HG02678 (cell line): ENCODE results near the gene CLK3.
A peak's percentile ranks its signal among the peaks of the same experiment; 100 is the strongest.
"Not testable (repeated sequence)": the region's sequence is repeated elsewhere in the genome, so short reads cannot be mapped to it uniquely, and the experiment has no call there.

Experiments used
- ATAC-seq: cut with Tn5 transposase; IDR thresholded peaks from one replicate; pipeline ENCODE4 v1.9.1; 2021; ENCODE audit warnings: mild to moderate bottlenecking, moderate library complexity; ENCODE audit not compliant: unreplicated experiment

CLK3 gene

DNA sequence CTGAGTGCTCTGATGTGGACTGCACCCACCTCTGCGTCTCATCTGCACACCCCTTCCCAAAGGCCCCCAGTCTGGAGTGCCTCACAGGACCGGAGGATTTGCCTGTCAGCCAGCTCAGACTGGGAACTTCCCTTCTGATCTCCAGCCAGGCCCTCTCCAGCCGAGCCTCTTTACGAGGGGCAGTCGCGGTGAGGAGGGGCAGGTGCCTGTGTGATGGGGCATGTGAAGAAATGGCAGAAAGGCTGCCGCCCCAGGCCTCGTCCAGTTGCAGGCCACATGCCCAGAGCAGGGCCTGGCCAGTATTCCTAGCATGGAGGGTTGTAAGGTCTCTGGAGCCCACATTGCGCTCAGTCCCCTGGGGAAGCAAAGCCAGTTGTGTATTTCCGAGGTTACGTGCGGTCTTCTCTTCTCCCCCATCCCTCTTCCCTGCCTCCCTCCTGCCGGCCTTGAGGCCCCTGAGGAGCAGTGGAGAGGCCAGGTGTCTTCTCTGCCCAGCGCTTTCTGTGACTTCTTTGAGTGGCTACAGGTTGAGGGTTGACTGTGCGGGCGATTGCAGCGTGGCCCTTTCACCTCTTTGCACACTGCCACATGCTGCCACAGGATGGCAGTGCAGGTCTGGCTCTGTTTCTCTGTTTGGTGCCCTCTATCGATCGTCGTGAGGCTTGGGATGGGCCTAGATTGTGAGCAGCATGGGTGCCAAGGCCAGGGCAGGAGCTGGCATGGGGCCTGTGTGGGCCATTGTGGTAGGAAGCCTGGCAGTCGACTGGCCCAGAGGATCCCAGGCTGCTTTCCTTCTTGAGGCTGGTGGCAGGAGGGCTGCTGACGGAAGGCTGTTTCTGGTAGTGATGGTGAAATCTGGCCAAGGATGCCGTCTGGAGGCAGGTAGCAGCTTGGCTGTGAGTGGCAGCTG is 5.3 kb downstream of the CLK3 start:
- ATAC-seq = peak; percentile 61

DNA sequence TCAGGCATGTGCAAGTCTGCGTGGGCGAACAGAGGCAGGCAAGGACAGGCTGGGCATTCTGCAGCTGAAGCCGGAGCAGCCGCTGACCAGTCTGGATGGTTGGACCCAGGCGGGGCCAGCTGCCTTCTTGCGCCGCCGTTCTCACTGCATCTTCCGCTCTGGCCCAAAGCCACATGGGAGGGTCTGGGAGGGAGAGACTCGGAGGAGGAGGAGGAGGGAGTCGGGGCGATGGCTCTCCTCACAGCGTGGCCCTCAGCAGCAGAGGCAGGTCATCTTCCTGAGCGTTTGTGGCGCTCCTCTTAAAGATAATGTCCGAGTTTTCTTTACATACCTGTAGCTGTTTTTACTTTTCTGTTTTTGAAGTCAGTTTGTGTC is 5.9 kb downstream of the CLK3 start:
- ATAC-seq = no peak

DNA sequence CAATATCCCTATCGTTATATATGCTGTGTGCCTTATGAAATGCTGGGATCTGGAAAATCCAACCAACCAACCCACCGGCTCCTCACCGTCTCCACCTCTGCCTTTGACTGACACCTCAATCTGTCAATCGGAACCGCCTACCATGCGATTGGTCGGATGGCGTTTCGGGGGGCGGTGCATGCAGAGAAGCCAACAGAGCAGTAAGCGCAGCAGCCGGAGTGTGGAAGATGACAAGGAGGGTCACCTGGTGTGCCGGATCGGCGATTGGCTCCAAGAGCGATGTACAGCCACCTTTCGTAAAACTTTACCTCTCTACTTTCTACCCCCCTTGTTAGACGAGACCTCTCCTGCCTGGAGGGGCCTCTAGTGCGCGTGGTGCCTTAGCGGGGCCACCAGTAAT is 6.3 kb downstream of the CLK3 start:
- ATAC-seq = no peak

- no peak for ATAC-seq
These were observed 7.1 kb downstream of the CLK3 start for GRCh38 chr15:74622758-74623157.

DNA sequence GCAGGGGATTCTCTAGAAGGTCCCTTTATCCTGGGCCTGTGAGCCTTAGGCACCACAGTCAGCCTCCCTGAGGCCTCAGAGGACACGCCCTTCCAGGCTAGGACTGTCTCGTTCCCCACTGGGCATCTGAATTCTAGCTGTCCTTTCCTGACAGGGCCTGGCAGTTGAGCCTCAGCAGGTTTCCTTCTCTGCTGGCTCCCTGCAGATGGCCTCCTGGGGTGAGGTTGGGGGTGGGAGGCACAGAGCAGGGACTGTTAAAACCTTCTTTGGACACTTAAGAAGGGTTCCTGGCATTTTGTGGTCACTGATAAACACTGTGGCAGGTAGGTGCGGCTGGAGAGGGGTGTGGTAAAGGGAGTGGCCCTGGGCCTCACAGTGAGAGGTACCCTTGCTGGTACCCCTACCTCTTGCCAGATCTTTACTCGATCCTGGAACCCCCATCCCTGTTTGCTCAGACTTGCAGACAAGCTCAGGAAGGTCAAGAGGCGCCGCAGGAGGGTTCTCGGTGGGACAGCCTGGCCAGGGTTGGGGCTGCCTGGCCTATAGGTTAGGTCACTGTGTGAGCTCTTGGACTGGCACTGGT is 8.5 kb downstream of the CLK3 start:
- no peak for ATAC-seq

DNA sequence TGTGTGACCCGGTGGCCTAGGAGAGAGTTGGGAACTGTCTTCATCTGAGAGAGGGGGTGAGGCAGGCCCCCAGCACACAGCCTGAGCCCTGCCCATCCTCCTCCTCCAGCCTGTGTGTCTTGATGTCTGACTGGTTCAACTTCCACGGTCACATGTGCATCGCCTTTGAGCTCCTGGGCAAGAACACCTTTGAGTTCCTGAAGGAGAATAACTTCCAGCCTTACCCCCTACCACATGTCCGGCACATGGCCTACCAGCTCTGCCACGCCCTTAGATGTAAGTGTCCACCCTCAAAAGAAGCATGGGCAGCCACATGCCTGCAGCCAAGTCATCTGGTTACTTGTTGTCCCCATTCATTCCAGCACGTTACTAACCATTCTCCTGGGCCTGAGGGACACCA is 10.1 kb downstream of the CLK3 start:
- ATAC-seq = no peak

DNA sequence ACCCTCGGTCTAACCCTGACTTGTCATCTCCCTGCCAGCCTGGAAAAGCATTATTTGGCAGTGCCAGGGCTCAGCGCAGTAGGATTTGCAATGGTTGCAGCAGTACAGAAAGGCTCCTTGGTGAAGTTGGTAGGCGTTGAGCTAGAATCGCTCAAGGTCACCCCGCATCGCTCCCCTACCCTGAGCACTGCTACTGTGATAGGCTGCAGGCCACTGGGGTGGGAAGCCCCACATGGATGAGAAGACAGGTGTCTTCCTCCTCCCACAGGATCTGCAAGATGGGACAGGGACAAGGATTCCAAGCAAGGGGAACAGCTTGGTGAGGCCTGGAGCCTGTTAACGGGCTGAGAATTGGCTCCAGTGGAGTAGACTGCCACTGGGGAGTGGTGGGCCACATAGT is 10.7 kb downstream of the CLK3 start:
- no peak for ATAC-seq

DNA sequence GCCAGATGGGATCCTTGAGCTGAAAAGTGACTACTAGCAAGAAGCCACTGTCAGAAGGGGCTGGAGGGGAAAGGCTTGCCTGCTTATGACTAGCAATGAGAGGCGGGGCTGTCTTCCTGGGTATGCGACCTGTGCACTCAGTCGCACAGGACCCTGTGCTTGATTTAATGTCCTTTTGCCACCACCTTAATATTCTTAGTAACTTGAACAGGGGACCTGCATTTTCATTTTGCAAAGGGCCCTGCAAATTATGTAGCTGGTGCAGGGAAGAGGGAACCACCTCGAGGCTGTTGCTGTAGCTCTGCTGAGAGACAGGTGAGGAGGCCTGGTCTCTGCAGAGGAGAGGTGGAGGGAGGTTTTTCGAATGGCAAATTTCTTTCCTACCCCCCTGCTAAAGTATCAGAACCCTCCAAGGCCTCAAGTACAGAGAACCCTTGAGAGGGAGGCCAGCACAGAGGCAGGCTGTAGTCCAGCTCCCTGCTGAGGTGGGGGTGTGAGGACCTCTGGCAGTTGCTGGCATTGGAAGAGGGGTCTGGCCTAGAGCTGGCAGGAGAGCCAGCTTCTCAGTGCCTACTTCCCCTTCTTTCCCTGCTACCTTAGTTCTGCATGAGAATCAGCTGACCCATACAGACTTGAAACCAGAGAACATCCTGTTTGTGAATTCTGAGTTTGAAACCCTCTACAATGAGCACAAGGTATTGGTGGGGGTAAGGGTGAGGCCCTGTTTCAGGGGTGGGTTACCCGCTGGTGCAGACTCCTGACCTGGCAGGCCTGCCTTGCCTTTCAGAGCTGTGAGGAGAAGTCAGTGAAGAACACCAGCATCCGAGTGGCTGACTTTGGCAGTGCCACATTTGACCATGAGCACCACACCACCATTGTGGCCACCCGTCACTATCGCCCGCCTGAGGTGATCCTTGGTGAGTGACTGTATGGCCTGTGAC is 11.4 kb downstream of the CLK3 start:
- ATAC-seq = peak; percentile 74

- ATAC-seq = no peak
These were observed 12.1 kb downstream of the CLK3 start for GRCh38 chr15:74627766-74628165.

GRCh38 chr15:74628199-74628598 is 12.6 kb downstream of the CLK3 start:
- ATAC-seq = no peak

DNA sequence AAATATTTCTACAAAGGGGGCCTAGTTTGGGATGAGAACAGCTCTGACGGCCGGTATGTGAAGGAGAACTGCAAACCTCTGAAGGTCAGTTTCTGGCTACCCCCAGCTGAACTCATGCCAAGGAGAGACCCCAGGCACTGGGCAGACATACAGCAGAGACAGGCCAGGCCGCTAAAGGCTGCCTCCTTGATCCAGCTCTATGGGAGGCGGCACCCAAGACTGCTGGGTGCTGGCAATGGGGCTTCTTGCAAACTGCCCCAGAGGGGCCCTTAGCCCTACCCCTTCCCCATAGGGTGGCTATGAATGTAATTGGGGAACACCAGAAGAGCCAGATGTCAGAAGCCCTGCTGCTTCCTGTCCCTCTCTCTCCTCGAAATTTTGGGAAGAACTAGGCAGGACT is 13.3 kb downstream of the CLK3 start:
- no peak for ATAC-seq

DNA sequence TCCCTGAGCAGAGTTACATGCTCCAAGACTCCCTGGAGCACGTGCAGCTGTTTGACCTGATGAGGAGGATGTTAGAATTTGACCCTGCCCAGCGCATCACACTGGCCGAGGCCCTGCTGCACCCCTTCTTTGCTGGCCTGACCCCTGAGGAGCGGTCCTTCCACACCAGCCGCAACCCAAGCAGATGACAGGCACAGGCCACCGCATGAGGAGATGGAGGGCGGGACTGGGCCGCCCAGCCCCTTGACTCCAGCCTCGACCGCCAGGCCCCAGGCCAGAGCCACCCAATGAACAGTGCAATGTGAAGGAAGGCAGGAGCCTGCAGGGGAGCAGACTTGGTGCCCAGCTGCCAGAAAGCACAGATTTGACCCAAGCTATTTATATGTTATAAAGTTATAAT is 14.1 kb downstream of the CLK3 start:
- ATAC-seq = not testable (repeated sequence)

- no peak for ATAC-seq
These were observed 14.8 kb downstream of the CLK3 start for GRCh38 chr15:74630284-74631086.

GRCh38 chr15:74631087-74631385 is 15.4 kb downstream of the CLK3 start:
- ATAC-seq = no peak

DNA sequence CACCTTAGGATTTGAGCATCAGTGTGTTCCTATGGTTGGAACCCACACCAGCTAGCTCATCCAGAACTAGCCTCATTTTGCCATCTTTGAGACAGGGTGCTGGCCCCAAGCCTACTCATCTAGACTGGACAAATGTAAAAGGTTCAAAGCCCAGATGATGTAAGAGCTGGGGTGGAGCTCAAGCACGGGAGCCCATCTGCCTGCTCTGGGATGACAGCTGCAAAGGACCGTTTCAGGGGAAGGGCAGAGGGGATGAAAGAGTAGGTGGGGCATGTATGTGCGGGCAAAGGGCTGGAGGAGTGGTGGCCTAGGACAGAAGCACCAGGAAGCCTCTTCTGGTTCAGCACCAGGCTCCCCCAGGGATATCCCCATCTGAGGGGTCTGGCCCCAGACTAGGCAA is 15.8 kb downstream of the CLK3 start:
- ATAC-seq = no peak

GRCh38 chr15:74631935-74632560 is 16.4 kb downstream of the CLK3 start:
- ATAC-seq = no peak

GRCh38 chr15:74632601-74633000 is 17.0 kb downstream of the CLK3 start:
- no peak for ATAC-seq

- no peak for ATAC-seq
These were observed 18.1 kb downstream of the CLK3 start for GRCh38 chr15:74633781-74634180.

- ATAC-seq = peak; percentile 68
These were observed 19.6 kb downstream of the CLK3 start for GRCh38 chr15:74635228-74635627.

DNA sequence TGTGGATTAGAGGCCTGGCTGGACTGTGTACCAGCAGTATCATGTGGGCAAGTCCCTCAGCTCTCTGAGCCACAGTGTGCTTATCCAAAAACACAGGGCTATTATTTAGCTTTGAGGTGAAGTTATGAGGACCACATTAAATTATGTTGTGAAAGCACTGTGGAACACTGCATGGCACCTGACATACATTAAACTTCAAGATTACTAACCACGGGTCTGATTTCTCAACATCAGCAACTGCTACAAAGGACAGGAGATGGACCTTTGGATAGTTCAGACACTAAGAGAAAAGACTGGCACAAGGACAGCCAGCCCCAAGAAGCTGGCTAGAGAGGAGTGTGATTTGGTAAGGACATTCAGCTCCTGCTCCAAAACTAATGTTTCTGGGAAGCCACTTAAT is 21.3 kb downstream of the CLK3 start:
- no peak for ATAC-seq
